Right ventricle myocardium superior (tissue), 1 donor: ENCODE results near the gene UGT2A1. TPM values are rescaled to one million over a fixed set of nuclear protein-coding genes. Genes with fewer than 3 reads are reported as not detected.
"Not testable (repeated sequence)": the region's sequence is repeated elsewhere in the genome, so short reads cannot be mapped to it uniquely, and the experiment has no call there.

ENCODE experiments used
- ATAC-seq: fragments of 200-7000 bp; cut with Tn5 transposase; one replicate; pipeline ENCODE4 v1.9.1; 2020; ENCODE audit warnings: mild to moderate bottlenecking; ENCODE audit not compliant: poor library complexity
- DNase-seq: peaks from one replicate; pipeline ENCODE4 v3.0.0-alpha.2; 2020
- intact Hi-C: fragments of 100-400 bp; cut with DNase I; formaldehyde crosslinking; loops from one replicate; pipeline ENCODE4 v1.11.2; 2022
- long read RNA-seq: library from polyadenylated mRNA; unstranded; transcript quantifications from one replicate; pipeline ENCODE4 v2.0.0, GENCODE V29; 2021
- total RNA-seq: library from RNA; stranded (reverse); fragmentation: NEBNext Ultra II Directional; extraction: Animal tissue kit (Norgen Biotek cat#: 25700); gene quantifications from one replicate; pipeline ENCODE4 v1.2.1, GENCODE V29; 2021
- donor health status: DM: no; HTN: yes; CAD: no; lungs with severe emphysema.

UGT2A1 gene
- not detected for total RNA-seq
- long read RNA-seq, result 0 reads

DNA sequence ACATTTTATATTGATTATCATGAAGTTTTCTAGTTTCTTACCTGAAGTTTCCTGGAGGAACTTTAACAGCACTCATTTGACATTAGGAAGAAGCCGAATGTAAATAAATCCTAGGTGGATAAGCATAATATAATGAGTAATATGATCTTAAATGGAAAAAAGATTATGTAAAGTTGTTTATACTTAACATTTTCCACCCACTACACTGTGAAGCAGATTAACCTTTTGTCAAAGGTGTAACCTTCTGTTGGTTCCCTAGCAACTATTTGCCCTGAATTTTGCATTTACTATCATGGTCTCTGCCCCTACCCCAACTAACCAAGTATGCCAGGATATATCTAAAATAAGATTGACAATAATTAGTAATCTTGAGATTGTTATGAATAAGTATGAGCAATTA is at the start of gene UGT2A1:
Gene UGT2A1, minus strand, starts transcription at position 101 of the 400 bp plus-strand sequence. CDS start 5,603 bp downstream, outside the sequence.
- ATAC-seq (no peak), DNase-seq (no peak)
- intact Hi-C loops, result no loop called here

DNA sequence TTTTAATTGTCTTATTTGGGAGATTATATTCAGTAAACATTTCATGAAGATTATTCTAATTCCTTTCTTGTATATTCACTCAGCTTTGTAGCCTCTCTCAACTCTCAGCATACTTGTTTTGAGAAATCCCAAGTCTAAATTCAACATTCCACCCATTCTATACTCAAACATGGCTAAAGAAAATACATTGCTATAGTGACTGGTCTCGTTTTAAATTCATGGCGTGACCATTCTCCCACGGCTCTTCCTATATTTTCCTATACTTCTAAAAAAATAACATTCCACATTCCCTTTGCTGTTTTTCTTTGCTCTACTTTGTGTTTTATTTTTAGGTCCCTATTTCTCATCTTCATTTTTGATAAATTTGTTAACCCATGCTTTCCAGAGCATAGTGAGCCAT is 49.2 kb upstream of the UGT2A1 start:
- ATAC-seq, result no peak
- intact Hi-C loops, result no loop called here

DNA sequence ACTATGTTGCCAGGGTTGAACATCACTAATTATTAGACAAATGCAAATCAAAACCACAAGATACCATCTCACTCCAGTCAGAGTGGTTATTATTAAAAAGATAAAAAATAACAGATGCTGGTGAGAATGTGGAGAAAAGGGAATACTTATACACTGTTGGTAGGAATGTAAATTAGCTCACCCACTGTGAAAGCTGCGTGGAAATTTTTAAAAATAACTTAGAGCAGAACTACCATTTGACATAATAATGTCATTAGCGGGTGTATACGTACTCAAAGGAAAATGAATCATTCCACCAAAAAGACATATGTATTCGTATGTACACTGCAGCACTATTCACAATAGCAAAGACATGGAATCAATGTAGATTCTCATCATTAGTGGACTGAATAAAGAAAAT is 48.6 kb upstream of the UGT2A1 start:
- ATAC-seq (no peak), DNase-seq (no peak)
- intact Hi-C loops, result no loop called here

More for the DNA sequence above, 49.2 kb upstream of the UGT2A1 start:
- no peak for DNase-seq

DNA sequence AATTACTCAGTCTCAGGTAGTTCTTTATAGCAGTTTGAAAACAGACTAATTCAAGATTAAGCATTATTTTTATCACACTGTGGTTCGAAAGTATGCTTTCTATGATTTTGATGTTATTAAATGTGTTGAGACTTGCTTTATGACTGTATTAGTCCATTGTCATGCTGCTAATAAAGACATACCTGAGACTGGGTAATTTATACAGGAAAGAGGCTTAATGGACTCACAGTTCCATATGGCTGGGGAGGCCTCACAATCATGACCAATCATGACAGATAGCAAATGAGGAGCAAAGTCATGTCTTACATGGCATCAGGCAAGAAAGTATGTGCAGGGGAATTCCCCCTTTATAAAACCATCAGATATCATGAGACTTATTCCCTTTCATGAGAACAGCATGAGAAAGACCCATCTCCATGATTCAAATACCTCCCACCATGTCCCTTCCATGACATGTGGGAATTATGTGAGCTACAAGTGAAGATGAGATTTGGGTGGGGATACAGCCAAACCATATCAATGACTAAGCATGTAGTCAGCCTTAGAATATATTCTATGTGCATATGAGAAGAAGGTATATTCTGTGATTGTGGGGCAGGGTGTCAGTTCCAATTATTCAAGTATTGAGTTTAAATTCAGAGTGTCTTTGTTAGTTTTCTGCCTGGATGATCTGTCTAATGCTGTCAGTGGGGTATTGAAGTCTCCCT is 44.6 kb upstream of the UGT2A1 start:
- ATAC-seq (no peak), DNase-seq (no peak)
- intact Hi-C loops, result no loop called here

DNA sequence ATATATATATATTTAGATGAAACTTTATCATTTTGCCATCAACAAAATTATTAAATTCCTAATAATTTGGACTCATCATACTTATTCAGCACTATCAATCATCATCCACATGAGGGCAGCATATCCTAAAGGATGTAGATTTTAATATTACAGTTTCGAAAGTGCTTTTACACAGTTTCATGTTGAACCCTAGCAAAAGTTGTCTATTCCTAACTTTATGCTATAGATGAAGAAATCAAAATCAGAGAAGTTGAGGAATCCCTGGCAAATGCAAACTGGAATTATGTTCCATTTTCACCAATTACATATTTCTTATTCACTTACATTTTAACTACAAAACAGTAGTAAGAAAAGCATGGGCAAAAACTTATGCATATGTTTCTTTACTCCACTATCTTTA is 36.6 kb upstream of the UGT2A1 start:
- ATAC-seq, result no peak
- intact Hi-C loops, result loop anchor here (10.0 kb wide), 1 partner anchor 195 kb away; no protein-coding TSS in a partner anchor
- no peak for DNase-seq

DNA sequence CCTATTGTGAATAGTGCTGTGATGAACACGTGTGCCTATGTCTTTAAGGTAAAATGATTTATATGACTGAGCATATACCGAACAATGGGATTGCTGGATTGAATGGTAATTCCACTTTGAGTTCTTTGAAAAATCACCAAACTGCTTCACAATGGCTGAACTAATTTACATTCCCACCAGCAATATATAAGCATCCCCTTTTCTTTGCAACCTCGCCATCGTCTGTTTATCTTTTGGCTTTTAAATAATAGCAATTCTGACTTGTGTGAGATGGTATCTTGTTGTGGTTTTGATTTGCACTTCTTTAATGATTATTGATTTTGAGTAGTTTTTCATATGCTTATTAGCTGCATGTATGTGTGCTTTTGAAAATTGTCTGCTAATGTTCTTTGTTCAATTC is 31.8 kb upstream of the UGT2A1 start:
- DNase-seq (no peak), ATAC-seq (no peak)
- intact Hi-C loops, result loop anchor here (10.0 kb wide), 1 partner anchor 200 kb away; no protein-coding TSS in a partner anchor

DNA sequence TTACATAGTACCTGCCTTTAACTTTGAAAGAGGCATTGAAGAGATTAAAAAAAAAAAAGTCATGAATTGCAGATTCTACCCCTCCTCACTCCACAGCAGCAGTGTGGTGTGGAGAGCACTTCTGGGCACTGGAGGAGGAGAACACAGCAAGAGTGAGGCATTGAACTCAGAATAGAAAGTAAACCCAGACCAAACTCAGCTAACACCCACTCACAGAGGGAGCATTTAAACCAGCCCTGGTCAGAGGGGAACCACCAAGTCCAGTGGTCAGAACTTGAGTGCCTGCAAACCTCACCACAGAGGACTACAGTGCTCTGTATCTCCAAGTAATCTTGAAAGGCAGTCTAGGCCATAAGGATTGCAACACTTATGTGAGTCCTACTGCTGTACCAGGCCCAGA is 15.6 kb upstream of the UGT2A1 start:
- intact Hi-C loops, result no loop called here

DNA sequence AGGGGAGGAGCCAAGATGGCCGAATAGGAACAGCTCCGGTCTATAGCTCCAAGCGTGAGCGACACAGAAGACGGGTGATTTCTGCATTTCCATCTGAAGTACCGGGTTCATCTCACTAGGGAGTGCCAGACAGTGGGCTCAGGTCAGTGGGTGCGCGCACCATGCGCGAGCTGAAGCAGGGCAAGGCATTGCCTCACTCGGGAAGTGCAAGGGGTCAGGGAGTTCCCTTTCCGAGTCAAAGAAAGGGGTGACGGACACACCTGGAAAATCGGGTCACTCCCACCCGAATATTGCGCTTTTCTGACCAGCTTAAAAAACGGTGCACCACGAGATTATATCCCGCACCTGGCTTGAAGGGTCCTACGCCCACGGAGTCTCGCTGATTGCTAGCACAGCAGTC is 11.0 kb upstream of the UGT2A1 start:
- DNase-seq, ATAC-seq, intact Hi-C loops: not testable (repeated sequence)

More for the DNA sequence above, 15.6 kb upstream of the UGT2A1 start:
- DNase-seq (no peak), ATAC-seq (no peak)

DNA sequence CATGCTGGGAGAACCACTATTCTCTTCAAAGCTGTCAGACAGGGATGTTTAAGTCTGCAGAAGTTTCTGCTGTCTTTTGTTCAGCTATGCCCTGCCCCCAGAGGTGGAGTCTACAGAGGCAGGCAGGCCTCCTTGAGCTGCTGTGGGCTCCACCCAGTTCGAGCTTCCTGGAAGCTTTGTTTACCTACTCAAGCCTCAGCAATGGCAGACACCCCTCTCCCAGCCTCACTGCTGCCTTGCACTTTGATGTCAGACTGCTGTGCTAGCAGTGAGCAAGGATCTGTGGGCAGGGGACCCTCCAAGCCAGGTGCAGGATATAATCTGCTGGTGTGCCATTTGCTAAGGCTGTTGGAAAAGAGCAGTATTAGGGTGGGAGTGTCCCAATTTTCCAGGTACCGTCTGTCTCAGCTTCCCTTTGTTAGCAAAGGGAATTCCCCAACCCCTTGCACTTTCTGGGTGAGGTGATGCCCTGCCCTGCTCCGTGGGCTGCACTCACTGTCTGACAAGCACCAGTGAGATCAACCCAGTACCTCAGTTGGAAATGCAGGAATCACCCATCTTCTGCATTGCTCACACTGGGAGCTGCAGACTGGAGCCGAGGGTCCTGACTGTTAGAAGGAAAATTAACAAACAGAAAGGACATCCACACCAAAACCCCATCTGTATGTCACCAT is 8.2 kb upstream of the UGT2A1 start:
- intact Hi-C loops, ATAC-seq, DNase-seq: not testable (repeated sequence)

DNA sequence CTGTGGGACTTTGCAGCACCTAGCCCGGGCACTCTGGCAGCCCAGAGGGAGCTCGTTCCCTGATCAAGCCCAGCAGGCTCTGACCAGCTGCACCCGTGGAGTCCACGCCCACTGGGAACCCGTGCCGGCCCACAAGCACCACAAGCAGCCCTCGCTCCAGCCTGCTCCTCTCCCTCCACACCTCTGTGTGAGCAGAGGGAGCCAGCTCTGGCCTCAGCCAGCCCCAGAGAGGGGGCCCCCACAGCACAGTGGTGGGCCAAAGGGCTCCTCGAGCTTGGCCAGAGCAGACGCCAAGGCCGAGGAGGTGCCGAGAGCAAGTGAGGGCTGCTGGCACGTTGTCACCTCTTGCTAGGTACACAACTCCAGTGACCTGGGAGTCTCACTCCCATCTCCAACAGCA is 5.1 kb upstream of the UGT2A1 start:
- DNase-seq (no peak), ATAC-seq (no peak)
- intact Hi-C loops, result no loop called here

DNA sequence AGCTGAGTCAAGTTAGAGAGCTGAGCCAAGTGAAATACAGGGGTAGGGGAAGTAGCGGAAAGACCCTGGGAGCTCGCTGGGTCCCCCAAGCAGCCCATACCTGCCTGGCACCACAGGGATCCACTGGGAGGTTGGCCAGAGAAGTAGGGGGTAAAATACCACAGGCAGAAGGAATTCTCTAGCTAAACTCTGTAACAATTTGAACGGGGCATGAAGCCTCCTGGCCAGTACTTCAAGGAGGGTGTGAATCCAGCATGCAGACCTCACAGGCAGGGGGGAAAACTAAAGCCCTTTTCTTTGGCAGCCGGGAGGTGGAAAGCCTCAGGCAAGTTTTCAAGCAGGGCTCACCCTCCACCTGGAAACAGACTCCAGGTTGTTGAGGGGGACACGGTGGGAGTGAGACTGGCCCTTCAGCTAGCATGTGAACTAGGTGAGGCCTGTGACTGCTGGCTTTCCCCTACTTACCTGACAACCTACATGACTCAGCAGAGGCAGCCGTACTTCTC is 3.7 kb upstream of the UGT2A1 start:
- intact Hi-C loops, result no loop called here
- DNase-seq (no peak), ATAC-seq (no peak)

DNA sequence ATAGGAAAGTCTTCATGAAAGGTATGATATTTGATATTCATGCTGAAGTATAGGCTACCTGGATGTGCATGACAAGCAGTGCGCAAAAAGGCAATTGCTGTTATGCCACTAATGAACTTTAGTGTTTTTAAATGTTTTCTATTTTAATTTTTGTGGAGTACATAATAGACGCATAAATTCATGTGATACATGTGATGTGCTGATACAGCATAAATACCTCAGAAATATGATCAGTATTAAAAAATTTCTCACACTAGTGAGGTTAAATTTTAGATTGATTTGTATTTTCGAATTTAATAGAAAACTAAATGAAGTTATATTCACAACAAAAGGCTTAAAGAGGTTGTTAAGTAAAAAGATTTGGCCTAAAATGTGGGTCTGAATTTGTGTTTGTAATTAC is 2.2 kb downstream of the UGT2A1 start:
- intact Hi-C loops, result no loop called here
- ATAC-seq (no peak), DNase-seq (no peak)

DNA sequence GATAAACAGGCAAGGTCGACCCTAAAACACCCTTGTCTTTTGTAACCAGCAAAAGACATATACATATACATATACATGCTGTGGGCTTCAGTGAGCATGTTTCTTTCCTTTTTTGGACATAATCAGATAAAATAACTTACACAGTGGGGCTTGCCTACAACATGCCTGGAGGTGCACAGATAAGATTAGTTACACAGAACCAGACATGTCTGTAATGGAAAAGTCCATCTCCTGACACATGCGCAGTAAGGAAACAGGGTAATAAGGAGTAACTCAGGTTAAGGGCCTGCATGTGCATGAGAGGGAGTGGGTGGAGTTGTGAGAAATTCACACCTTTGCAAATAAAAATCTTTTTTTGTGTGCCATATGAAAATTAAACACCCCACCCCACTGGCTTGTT is 3.4 kb downstream of the UGT2A1 start:
- ATAC-seq (no peak), DNase-seq (no peak)
- intact Hi-C loops, result no loop called here

DNA sequence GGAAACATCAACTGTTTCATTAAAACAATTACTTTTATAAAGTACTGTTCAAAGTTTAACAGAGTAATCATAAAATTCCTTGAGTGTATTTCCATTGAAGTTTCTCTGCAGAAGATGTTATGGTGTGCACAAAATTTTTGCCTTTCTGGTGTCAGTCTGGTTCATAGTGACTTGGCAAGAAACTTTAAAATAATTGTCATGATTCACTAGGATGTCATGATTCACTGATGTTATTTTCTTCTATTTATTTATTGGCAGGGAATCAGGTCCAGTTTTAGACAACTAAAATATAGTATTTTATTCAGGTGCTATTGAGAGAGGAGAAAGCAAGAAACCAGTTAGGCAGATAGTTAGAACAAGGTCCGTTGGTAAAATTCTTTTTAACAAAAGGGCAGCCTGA is 3.8 kb downstream of the UGT2A1 start:
- intact Hi-C loops, result no loop called here
- no peak for DNase-seq
- ATAC-seq, result no peak

DNA sequence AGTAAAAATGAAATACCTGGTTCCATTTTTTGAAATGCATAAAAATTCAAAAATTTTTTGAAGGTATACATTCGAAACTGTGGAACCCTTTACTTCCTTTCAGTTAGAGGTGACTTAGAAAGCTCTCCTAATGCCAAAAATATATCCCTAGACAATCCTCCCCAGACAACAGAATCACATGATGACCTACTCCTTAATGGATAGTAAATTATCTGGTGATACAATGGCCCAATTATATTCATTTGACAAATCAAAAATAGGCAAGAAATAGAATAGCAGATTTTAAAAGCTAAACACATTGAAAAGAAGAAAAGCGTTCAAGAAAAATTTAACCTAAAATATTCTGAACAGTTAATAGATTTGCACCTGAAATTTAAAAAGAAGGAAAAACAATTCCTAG is 10.1 kb downstream of the UGT2A1 start:
- no peak for ATAC-seq
- intact Hi-C loops, result no loop called here

DNA sequence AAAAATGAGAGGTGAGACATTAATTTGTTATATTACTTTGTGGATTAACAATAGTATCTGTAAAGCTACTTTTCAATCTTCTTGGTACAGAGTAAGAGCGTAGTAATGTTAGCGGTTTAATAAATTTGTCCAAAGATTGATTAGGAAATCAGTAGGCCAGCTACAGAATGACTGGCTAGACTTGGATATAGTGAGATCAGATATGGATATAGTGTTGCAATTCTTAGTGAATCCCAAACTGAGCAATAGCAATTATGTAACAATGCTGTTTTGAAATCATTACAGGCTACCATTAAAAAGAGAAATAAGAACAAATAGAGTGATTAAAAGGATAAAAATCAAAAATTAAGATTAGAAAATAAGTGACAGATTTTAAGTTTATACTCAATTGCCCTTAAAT is 12.8 kb downstream of the UGT2A1 start:
- DNase-seq, result no peak
- intact Hi-C loops, result no loop called here
- no peak for ATAC-seq

More for the DNA sequence above, 10.1 kb downstream of the UGT2A1 start:
- DNase-seq, result no peak

DNA sequence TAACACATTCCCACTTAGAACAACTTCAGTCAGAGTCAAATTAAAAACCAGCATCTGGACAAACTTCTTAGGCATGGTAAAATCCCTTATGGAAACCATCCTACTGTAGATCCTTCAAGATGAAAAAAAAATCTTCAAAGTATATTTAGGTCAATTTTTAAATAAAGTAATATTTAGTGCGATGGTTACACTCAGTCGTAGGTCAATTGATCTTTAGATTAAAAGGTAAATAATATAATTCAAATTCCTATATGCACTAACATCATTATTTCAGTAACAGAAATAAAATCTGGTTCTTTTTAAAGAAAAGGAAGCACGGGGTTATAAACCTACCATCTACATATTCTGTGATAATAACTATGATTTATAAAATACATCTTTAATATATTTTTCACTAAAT is 13.5 kb downstream of the UGT2A1 start, which contains the start of gene UGT2A2:
Gene UGT2A2, minus strand, starts transcription at position 101 of the 400 bp plus-strand sequence. Its CDS starts 2 bp downstream, at position 99.
- DNase-seq, result no peak
- intact Hi-C loops, result no loop called here
- ATAC-seq, result no peak

DNA sequence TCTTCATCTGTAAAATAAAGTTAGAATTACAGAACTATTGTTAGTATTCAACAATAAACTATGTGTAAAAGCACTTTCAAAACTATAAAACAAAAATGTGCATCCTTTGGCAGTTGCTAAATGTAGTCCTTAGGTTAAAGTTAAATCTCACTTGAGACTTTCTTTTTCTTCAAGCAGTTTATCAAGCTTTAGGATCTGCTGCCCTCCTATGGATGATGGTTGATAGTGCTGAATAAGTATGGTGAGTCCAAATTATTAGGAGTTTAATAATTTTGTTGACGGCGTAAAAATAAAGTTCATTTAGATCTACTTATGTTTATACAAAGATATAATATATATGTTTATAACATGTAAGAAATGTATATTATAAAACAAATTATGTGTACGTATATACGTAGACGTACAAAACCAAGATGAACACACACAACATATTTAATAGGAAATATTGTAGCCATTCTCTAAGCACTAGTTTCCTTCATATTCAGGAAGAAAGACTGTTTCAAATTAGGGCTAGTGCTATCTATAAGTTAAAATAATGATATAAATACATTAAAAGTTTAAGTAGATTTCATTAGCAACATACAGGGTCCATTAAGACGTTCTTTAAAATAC is 35.9 kb downstream of the UGT2A1 start:
- ATAC-seq (no peak), DNase-seq (no peak)
- intact Hi-C loops, result no loop called here

DNA sequence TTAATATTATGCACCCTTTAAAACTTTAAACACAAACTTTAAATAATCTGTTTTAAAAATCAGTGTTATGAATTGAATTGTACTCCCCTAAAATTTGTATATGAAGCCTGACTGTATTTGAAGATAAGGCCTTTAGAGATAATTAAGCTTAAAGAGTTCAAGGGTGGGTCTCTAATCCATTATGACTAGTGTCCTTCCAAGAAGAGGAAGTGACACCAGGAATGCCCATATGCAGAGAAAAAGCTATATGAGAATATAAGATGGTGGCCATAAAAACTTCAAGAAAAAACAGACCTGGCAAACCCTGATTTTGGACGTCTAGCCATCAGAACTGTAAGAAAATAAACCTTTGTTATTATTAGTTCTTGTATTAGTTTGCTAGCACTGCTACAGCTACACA is 42.6 kb downstream of the UGT2A1 start:
- DNase-seq (no peak), ATAC-seq (no peak)
- intact Hi-C loops, result no loop called here

DNA sequence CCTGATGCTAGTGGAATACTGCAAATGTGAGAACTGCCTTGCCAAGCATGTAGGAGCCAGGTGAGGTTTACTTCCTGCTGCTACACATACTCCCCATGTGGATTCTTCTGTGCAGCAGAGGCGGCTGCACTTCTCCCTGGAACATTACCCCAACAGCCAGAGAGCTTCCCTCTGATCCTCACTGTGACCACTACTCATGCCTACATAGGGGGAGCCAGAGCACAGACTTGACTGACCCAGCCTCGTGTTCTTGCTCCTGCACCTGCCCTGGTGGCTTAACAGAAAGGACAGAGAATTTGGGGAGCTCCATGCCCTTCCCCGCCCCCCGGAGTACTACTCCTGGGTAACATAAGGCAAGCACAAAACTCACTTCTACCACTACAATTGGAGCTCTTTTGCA is 52.0 kb downstream of the UGT2A1 start:
- DNase-seq (no peak), ATAC-seq (no peak)
- intact Hi-C loops, result no loop called here
